Fibroblast of upper back skin (primary cell): ENCODE data around the gene CSTF1.

Source experiments
- DNase-seq: peaks from one replicate; pipeline ENCODE4 v3.0.0-alpha.2; 2013

Gene CSTF1

GRCh38 chr20:56430957-56431356, 38.5 kb downstream of the CSTF1 start:
- no peak for DNase-seq

DNA sequence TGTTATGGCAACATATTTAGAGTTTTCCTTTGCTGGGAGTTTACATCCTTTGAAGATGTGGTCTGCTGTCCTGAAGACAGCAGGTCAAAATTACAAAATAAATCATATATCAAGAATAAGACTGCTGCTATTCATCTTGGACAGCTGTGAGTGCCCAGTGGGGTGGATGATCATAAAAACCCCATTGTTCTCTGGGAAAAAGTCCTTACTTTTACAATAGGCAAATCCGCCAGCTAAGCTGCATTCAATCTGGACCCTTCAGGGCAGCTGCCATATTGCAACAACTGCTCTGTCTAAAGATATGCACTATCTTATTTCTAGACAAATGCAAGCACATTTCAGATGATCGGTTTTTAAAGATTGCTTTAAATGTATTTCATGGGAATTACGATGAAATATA, 39.0 kb downstream of the CSTF1 start:
- no peak for DNase-seq

DNA sequence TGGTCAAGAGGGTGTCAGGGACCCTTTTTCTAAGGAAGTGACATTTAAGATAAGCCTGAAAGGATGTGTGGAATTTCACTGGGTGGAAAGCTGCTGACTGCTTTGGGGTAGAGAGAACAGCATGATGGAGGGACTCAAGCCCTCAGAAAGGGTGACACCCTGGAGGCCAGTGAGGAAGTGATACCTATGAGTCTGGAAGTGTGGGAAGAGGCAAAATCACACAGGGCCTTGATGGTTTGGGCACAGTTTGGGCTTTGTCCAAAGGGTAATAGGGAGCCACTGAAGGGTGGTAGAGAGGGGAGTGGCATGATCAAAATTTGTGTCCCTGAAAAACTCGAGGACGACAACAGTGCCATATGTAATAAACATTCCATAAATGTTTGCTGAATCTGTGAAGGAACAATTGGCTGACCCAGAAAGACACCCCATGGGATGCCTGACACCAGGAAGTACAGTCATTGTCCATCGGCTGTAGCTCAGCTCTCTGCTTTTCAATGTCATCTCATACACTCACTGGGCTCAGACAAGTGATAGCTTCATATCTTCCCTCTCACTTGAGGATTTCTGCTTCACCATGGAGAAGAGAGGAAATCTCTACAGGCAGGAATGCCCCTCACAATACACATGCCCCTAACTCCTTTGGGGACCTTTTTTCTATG, 40.9 kb downstream of the CSTF1 start:
- DNase-seq: no peak

GRCh38 chr20:56433880-56434255, 41.4 kb downstream of the CSTF1 start:
- peak; percentile 70 for DNase-seq

DNA sequence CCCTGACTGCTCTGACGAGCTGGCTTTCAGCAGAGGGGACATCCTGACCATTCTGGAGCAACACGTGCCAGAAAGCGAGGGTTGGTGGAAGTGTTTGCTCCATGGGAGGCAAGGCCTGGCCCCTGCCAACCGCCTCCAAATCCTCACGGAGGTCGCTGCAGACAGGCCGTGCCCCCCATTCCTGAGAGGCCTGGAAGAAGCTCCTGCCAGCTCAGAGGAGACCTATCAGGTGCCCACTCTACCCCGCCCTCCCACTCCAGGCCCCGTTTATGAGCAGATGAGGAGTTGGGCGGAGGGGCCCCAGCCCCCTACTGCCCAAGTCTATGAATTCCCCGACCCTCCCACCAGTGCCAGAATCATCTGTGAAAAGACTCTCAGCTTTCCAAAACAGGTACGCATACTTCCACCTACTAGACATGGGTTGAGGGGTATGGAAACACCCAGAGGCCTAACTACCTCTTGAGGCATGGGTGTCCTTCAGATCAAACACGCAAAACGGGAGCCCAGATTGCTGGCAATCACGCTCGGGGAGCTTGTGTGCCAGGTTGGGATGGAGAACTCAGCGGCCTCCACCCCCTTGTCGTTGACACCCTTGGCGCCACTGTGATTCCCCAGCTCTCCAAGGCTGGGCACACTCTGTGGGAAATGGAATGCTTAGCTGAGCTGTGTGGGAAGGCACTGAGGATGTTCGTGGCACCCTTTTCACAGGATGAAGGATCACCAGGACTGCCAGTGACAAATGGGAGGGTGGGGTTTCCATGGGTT, 44.9 kb downstream of the CSTF1 start:
- DNase-seq: no peak

GRCh38 chr20:56438284-56438683, 45.8 kb downstream of the CSTF1 start:
- no peak for DNase-seq

- peak; percentile 100 for DNase-seq
Measured at GRCh38 chr20:56439771-56440291, 47.4 kb downstream of the CSTF1 start.

DNA sequence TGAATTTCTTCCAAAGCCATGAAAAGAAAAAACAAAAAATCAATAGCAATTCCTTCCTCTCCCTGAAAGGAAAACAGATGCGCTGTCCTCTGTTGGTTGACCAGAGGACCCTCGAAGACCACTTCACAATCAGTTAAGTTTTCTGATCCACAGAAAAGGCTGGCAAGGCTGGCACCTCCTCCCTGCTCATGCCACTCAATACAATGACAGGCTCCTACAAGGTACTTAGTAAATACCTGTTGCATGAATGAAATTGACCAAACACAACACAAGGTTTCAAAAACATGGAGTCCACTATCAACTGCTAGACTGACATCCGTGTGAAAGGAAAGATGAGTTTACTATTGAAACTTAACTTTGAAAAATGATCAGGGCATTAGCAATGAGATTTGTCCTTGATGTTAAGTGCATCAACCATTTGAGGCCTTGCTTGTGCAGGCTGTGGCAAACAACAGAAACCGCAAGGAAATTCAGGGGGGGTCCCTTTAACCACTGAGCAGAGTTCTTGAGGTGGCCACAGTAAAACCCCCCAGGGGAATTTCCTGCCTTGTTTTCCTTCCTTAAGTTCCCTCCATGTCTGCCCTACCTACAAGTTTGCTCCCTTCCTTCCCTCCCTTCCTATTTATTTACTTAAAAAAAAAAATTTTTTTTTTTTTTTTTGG, 48.0 kb downstream of the CSTF1 start:
- DNase-seq: peak; percentile 41

- no peak for DNase-seq
Measured at GRCh38 chr20:56442389-56443365, 50.2 kb downstream of the CSTF1 start.

DNA sequence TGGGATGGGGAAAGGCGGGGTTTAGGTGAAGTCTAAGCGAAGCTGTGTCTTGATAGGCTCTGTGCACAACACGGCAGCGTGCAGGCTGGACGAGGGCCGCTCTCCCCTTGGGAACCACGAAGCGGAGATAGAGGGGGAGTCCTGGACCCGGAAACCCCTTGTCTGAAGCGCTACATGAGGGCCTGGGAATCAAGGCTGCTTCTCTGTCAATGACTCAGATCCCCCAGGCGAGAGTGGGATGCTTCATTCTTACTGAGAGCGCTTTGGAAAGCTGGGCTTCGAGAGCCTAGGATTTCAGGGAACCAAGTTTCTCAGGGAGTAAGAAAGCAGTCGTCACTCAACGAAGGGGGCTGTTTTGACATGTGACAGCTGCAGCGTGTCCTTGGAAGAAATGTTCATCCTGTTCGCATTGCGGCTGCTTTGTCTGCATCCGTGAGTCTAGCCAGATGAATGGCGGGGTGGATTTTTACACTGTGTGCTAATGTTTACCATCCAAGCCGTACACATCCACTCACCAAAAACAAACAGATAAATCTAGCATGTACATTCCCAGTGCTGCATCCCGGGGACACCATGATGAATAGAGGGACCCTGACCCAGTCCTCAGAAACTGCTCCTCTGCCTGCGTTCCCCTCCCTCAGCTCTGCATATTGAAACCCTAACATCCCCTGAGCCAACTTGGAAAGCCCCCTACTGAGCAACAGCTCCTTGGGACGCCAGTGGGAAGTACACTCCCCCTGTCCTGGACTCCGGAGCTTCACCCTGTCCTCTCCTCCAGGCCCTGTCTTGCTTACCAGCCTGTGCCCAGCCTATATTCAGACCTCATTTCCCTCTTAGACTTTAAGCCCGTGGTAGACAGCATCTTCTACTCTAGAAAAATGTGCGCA, 51.5 kb downstream of the CSTF1 start:
- DNase-seq: no peak

DNA sequence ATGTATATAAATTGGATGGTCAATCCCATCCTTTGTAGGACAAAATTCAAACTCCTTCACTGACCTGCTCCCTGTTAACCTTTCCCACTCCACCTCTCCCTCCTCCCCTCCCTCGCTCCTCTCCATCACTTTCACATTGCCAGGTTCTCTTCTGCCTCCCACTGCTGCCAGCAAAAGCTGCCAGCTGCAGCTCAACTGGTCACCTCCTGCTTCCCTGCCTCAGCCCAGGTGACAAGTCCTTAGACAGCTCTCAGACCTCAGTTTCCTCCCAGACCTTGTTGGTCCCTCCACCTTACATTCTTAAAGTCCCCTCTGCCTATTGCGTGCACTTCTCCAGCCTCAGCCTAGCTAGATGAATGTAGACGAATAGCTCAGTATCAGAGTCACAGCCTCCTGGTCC, 52.7 kb downstream of the CSTF1 start:
- no peak for DNase-seq

DNA sequence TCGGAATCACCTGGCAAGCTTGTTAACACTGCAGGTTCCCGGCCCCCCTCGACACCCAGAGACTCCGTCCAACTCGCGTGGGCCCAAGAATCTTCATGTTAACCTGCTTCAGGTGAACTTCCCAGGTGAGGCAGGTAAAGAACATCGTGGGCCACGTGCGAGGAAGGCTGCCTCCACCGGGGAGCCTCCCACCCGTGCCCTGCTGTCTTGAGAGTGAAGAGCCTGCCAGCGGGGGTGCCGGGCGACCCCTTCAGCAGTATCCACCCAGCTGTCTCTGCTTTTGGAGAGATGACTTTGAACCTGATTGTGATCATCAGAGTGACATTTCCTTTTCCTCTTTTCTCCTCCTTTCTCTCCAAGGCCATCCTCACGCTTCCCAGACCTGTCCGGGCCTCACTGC, 53.1 kb downstream of the CSTF1 start:
- no peak for DNase-seq

- DNase-seq: no peak
Measured at GRCh38 chr20:56447227-56447626, 54.8 kb downstream of the CSTF1 start.

GRCh38 chr20:56449459-56449858, 57.0 kb downstream of the CSTF1 start:
- DNase-seq: no peak

- no peak for DNase-seq
Measured at GRCh38 chr20:56451056-56451765, 58.8 kb downstream of the CSTF1 start.

GRCh38 chr20:56453352-56453751, 60.9 kb downstream of the CSTF1 start:
- DNase-seq: no peak

DNA sequence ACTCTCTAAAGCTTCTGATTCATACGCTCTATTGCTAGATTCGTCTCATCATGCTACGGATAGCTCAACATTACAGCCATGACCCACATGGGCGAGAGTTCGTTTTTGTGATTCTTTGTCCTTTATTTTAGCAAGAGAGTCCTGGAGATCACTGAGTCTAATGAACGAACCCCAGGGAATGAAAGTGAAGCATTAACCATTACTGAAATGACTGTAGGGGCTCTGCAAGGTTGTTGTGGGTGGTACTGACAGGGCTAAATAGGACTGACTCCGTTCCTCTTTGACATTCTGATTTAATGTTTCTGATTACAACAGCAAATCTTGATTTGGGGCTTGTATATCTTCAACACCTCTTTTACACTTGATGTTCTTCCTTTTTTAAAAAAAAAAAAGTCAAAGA, 62.3 kb downstream of the CSTF1 start:
- no peak for DNase-seq
